DOHH2 (cell line): Measurements from ENCODE around the gene FTCDNL1.

ENCODE experiments used
- CTCF ChIP-seq: fragments of 200-600 bp; sonication (generic); IDR thresholded peaks from one replicate; pipeline ENCODE4 v1.5.1; 2014; ENCODE audit warnings: antibody characterized with exemption, mild to moderate bottlenecking, low read depth, low read length; ENCODE audit not compliant: poor library complexity, severe bottlenecking
- EZH2phosphoT487 ChIP-seq: fragments of 200-600 bp; sonication (generic); IDR thresholded peaks from 2 replicates; pipeline ENCODE4 v1.6.1; 2017; ENCODE audit warnings: borderline replicate concordance, mild to moderate bottlenecking, antibody characterized with exemption, low read length, moderate library complexity, mixed read lengths

- TF ChIP-seq CTCF (no peak), EZH2phosphoT487 (no peak)
These were observed 80.3 kb downstream of the FTCDNL1 start for GRCh38 chr2:199770716-199771115.
